GM19463 (cell line): Measurements from ENCODE around the gene ZNF804A.

Experiments used
- ATAC-seq: cut with Tn5 transposase; IDR thresholded peaks from one replicate; pipeline ENCODE4 v1.9.1; 2021; ENCODE audit warnings: mild to moderate bottlenecking, moderate library complexity; ENCODE audit not compliant: unreplicated experiment

Gene ZNF804A

GRCh38 chr2:184598316-184599053, at the start of gene ZNF804A:
Gene ZNF804A, plus strand, starts transcription at chr2:184598529. Its CDS starts 431 bp downstream, at chr2:184598960.
- ATAC-seq: peak; percentile 80

- no peak for ATAC-seq
Measured at GRCh38 chr2:184549153-184549552, 49.2 kb upstream of the ZNF804A start.

GRCh38 chr2:184551626-184552025, 46.7 kb upstream of the ZNF804A start:
- no peak for ATAC-seq

- no peak for ATAC-seq
Measured at GRCh38 chr2:184554736-184555135, 43.6 kb upstream of the ZNF804A start.

- ATAC-seq: no peak
Measured at GRCh38 chr2:184555352-184555751, 43.0 kb upstream of the ZNF804A start.

GRCh38 chr2:184556639-184557038, 41.7 kb upstream of the ZNF804A start:
- no peak for ATAC-seq

GRCh38 chr2:184558713-184559464, 39.4 kb upstream of the ZNF804A start:
- no peak for ATAC-seq

- ATAC-seq: no peak
Measured at GRCh38 chr2:184560603-184561002, 37.7 kb upstream of the ZNF804A start.

GRCh38 chr2:184562532-184562931, 35.8 kb upstream of the ZNF804A start:
- ATAC-seq: no peak

GRCh38 chr2:184564092-184564491, 34.2 kb upstream of the ZNF804A start:
- ATAC-seq: no peak

GRCh38 chr2:184566716-184567115, 31.6 kb upstream of the ZNF804A start:
- ATAC-seq: no peak

- no peak for ATAC-seq
Measured at GRCh38 chr2:184577056-184577455, 21.3 kb upstream of the ZNF804A start.

- no peak for ATAC-seq
Measured at GRCh38 chr2:184577743-184578142, 20.6 kb upstream of the ZNF804A start.

GRCh38 chr2:184579226-184579625, 19.1 kb upstream of the ZNF804A start:
- no peak for ATAC-seq

- ATAC-seq: no peak
Measured at GRCh38 chr2:184581391-184581790, 16.9 kb upstream of the ZNF804A start.

- no peak for ATAC-seq
Measured at GRCh38 chr2:184589261-184589660, 9.1 kb upstream of the ZNF804A start.

- no peak for ATAC-seq
Measured at GRCh38 chr2:184596819-184597411, 1.4 kb upstream of the ZNF804A start.

GRCh38 chr2:184597571-184597991, 748 bp upstream of the ZNF804A start:
- peak; percentile 9 for ATAC-seq

- no peak for ATAC-seq
Measured at GRCh38 chr2:184598002-184598315, 370 bp upstream of the ZNF804A start.

- peak; percentile 8 for ATAC-seq
Measured at GRCh38 chr2:184599054-184599871, 934 bp downstream of the ZNF804A start.

GRCh38 chr2:184599872-184600222, 1.5 kb downstream of the ZNF804A start:
- ATAC-seq: no peak
